Caco-2 (cell line): Measurements from ENCODE around the gene PALLD. TPM values are rescaled to one million over a fixed set of nuclear protein-coding genes. Genes with fewer than 3 reads are reported as not detected.

Experiments used
- BruUV-seq: library from RNA; stranded (reverse); fragments of 400-500 nt; replicated peaks from 2 replicates; lab custom pipeline; 2021; lab: Mats Ljungman, UMichigan
- CTCF ChIA-PET: fragments of 300-600 bp; sonication (Branson Sonifier 250); formaldehyde crosslinking; loops from one replicate; lab custom pipeline; 2022; ENCODE audit warnings: antibody characterized with exemption; lab: Charles Lee
- POLR2A ChIA-PET: fragments of 300-600 bp; sonication (Branson Sonifier 250); formaldehyde crosslinking; loops from one replicate; lab custom pipeline; 2022; ENCODE audit warnings: antibody characterized with exemption; lab: Charles Lee
- DNase-seq, 2 experiments: peaks; one replicate each; pipeline versions ENCODE4 v3.0.0 to v3.0.0-alpha.2; 2020 to 2022
- H3K27me3 ChIP-seq: replicated peaks from 2 replicates; pipeline ENCODE4 v1.6.0; 2011; ENCODE audit warnings: low read length; ENCODE audit not compliant: control insufficient read depth, insufficient read depth
- H3K36me3 ChIP-seq: 2 replicates; pipeline ENCODE4 v1.5.1; 2011; ENCODE audit warnings: low read length; ENCODE audit not compliant: control insufficient read depth, insufficient read depth
- H3K4me1 ChIP-seq: fragments of 250-450 bp; sonication (Bioruptor Pico); 2 replicates; pipeline ENCODE4 v1.5.1; 2020; ENCODE audit warnings: mild to moderate bottlenecking
- H3K4me3 ChIP-seq: 2 replicates; pipeline ENCODE4 v1.5.1; 2011; ENCODE audit warnings: low read depth, mild to moderate bottlenecking, control low read depth, low read length
- H3K9me3 ChIP-seq: fragments of 250-450 bp; sonication (Bioruptor Pico); 2 replicates; pipeline ENCODE4 v1.5.1; 2020; ENCODE audit warnings: mild to moderate bottlenecking, moderate library complexity
- H3K27ac Mint-ChIP-seq: one replicate; pipeline ENCODE4 v1.8.0; 2022; ENCODE audit warnings: mixed read lengths; ENCODE audit not compliant: unreplicated experiment
- H3K27me3 Mint-ChIP-seq: one replicate; pipeline ENCODE4 v1.8.0; 2022; ENCODE audit warnings: mixed read lengths; ENCODE audit not compliant: insufficient read depth, unreplicated experiment
- H3K36me3 Mint-ChIP-seq: one replicate; pipeline ENCODE4 v1.8.0; 2022; ENCODE audit warnings: mild to moderate bottlenecking, mixed read lengths; ENCODE audit not compliant: insufficient read depth, unreplicated experiment
- H3K4me1 Mint-ChIP-seq: one replicate; pipeline ENCODE4 v1.8.0; 2022; ENCODE audit warnings: low read depth, mixed read lengths; ENCODE audit not compliant: unreplicated experiment
- H3K4me3 Mint-ChIP-seq: one replicate; pipeline ENCODE4 v1.8.0; 2022; ENCODE audit warnings: mild to moderate bottlenecking, moderate library complexity, mixed read lengths; ENCODE audit not compliant: unreplicated experiment
- H3K9me3 Mint-ChIP-seq: one replicate; pipeline ENCODE4 v1.8.0; 2022; ENCODE audit warnings: mixed read lengths; ENCODE audit not compliant: unreplicated experiment
- CTCF ChIP-seq, 2 experiments: fragments of 200-600 bp in 1 of 2; IDR thresholded peaks; 1 replicate in 1 of 2; 2 replicates in 1 of 2; pipeline versions ENCODE4 v1.5.1 to v1.8.0; 2011 to 2022; ENCODE audit warnings: antibody characterized with exemption in 1 of 2, control low read depth in 1 of 2, inconsistent platforms in 1 of 2, low read depth in 1 of 2, low read length in 1 of 2, mild to moderate bottlenecking in 1 of 2, moderate library complexity in 1 of 2; ENCODE audit not compliant: insufficient read depth in 1 of 2, severe bottlenecking in 1 of 2, unreplicated experiment in 1 of 2
- intact Hi-C: fragments of 100-400 bp; cut with micrococcal nuclease; formaldehyde crosslinking; loops from one replicate; pipeline ENCODE4 v1.10.0; 2022; ENCODE audit not compliant: unreplicated experiment
- total RNA-seq: library from RNA; stranded (reverse); gene quantifications from 2 replicates; pipeline ENCODE4 v1.2.3, GENCODE V29; 2022

The PALLD gene
- total RNA-seq, 1 experiment from 2014 or later, result 12.3 TPM

- Histone ChIP-seq H3K4me3 (no peak overlapping the region), H3K9me3 (no peaks in the 10 kb centered on the region), H3K36me3 (no peaks in the 10 kb centered on the region), H3K4me1 (peaks cover 10% of the 10 kb centered on the region), H3K27me3 (no peaks in the 10 kb centered on the region)
- POLR2A ChIA-PET, result no interaction called here
- Mint-ChIP-seq H3K36me3 (no peaks in the 10 kb centered on the region), H3K4me1 (peaks cover 19% of the 10 kb centered on the region), H3K4me3 (no peak overlapping the region), H3K27ac (no peak overlapping the region), H3K9me3 (no peaks in the 10 kb centered on the region), H3K27me3 (no peaks in the 10 kb centered on the region)
- no peak for DNase-seq
- no peak for TF ChIP-seq CTCF (IDR thresholded peaks at IDR 0.05; ENCODE audit: insufficient read depth in 1 of 2, low read depth in 1 of 2, low read length in 1 of 2, severe bottlenecking in 1 of 2, unreplicated experiment in 1 of 2)
- CTCF ChIA-PET, result no interaction called here
- intact Hi-C loops, result no loop called here
- BruUV-seq, result no TSS peak
Observed at GRCh38 chr4:168843635-168844034, 346.8 kb downstream of the PALLD start.

GRCh38 chr4:168844353-168845049 lies 347.6 kb downstream of the PALLD start:
- Histone ChIP-seq H3K9me3 (no peaks in the 10 kb centered on the region), H3K36me3 (no peaks in the 10 kb centered on the region), H3K4me3 (no peak overlapping the region), H3K4me1 (peaks cover 18% of the 10 kb centered on the region), H3K27me3 (no peaks in the 10 kb centered on the region)
- H3K27ac Mint-ChIP-seq, result peak overlapping the region; percentile 21
- H3K36me3 Mint-ChIP-seq, result no peaks in the 10 kb centered on the region
- intact Hi-C loops, result no loop called here
- no peaks in the 10 kb centered on the region for H3K9me3 Mint-ChIP-seq
- POLR2A ChIA-PET, result no interaction called here
- TF ChIP-seq CTCF (IDR thresholded peaks at IDR 0.05; ENCODE audit: insufficient read depth in 1 of 2, low read depth in 1 of 2, low read length in 1 of 2, severe bottlenecking in 1 of 2, unreplicated experiment in 1 of 2), result no peak
- CTCF ChIA-PET, result no interaction called here
- H3K4me1 Mint-ChIP-seq, result peaks cover 28% of the 10 kb centered on the region
- DNase-seq, result no peak
- H3K27me3 Mint-ChIP-seq, result no peaks in the 10 kb centered on the region
- BruUV-seq, result no TSS peak
- no peak overlapping the region for H3K4me3 Mint-ChIP-seq

- Mint-ChIP-seq H3K27me3 (no peaks in the 10 kb centered on the region), H3K27ac (no peak overlapping the region), H3K4me3 (no peak overlapping the region), H3K36me3 (no peaks in the 10 kb centered on the region), H3K9me3 (no peaks in the 10 kb centered on the region), H3K4me1 (peaks cover 30% of the 10 kb centered on the region)
- H3K27me3 ChIP-seq, result no peaks in the 10 kb centered on the region
- peaks cover 22% of the 10 kb centered on the region for H3K4me1 ChIP-seq
- no peak overlapping the region for H3K4me3 ChIP-seq
- no peaks in the 10 kb centered on the region for H3K36me3 ChIP-seq
- TF ChIP-seq CTCF (IDR thresholded peaks at IDR 0.05; ENCODE audit: insufficient read depth in 1 of 2, low read depth in 1 of 2, low read length in 1 of 2, severe bottlenecking in 1 of 2, unreplicated experiment in 1 of 2), result no peak
- no peak for DNase-seq
- intact Hi-C loops, result no loop called here
- no peaks in the 10 kb centered on the region for H3K9me3 ChIP-seq
- ChIA-PET CTCF (no interaction called here), POLR2A (no interaction called here)
- BruUV-seq, result no TSS peak
Observed at GRCh38 chr4:168845897-168846296, 349.0 kb downstream of the PALLD start.
